Trophoblast cell (in vitro differentiated cells and primary cell): Measurements from ENCODE around the gene OR1A1. TPM values are rescaled to one million over a fixed set of nuclear protein-coding genes. Genes with fewer than 3 reads are reported as not detected.

Source experiments
- DNase-seq, 2 donors: peaks; one replicate each; pipeline ENCODE4 v3.0.0-alpha.2; 2016
- H2AFZ ChIP-seq: 2 replicates; pipeline ENCODE4 v1.6.1; 2013; ENCODE audit warnings: low read length, moderate library complexity, mild to moderate bottlenecking; ENCODE audit not compliant: insufficient read depth, poor library complexity
- H2AK5ac ChIP-seq: 2 replicates; pipeline ENCODE4 v1.6.1; 2013; ENCODE audit warnings: mild to moderate bottlenecking, low read length
- H2BK120ac ChIP-seq: 2 replicates; pipeline ENCODE4 v1.6.1; 2013; ENCODE audit warnings: low read length, mild to moderate bottlenecking, moderate library complexity; ENCODE audit not compliant: insufficient read depth, poor library complexity
- H2BK12ac ChIP-seq: 2 replicates; pipeline ENCODE4 v1.6.1; 2013; ENCODE audit warnings: mild to moderate bottlenecking, low read length, moderate library complexity
- H2BK5ac ChIP-seq: 2 replicates; pipeline ENCODE4 v1.6.1; 2013; ENCODE audit warnings: low read length, low read depth, moderate library complexity, mild to moderate bottlenecking; ENCODE audit not compliant: poor library complexity
- H3K14ac ChIP-seq: 2 replicates; pipeline ENCODE4 v1.6.1; 2013; ENCODE audit warnings: mild to moderate bottlenecking, low read length
- H3K18ac ChIP-seq: 2 replicates; pipeline ENCODE4 v1.6.1; 2013; ENCODE audit warnings: mild to moderate bottlenecking, low read length
- H3K23ac ChIP-seq: 2 replicates; pipeline ENCODE4 v1.6.1; 2013; ENCODE audit warnings: low read length
- H3K27ac ChIP-seq: 2 replicates; pipeline ENCODE4 v1.5.1; 2013; ENCODE audit warnings: low read depth, mild to moderate bottlenecking, inconsistent platforms, low read length, moderate library complexity
- H3K27me3 ChIP-seq: 2 replicates; pipeline ENCODE4 v1.6.1; 2013; ENCODE audit warnings: inconsistent platforms, mild to moderate bottlenecking, low read length, moderate library complexity; ENCODE audit not compliant: insufficient read depth
- H3K36me3 ChIP-seq, 2 experiments: 1 replicate in 1 of 2; 2 replicates in 1 of 2; pipeline ENCODE4 v1.6.1; 2013; ENCODE audit warnings: low read length in 2 of 2, mild to moderate bottlenecking in 2 of 2, moderate library complexity in 1 of 2; ENCODE audit not compliant: insufficient read depth in 2 of 2, control insufficient read depth in 1 of 2
- H3K4ac ChIP-seq: 2 replicates; pipeline ENCODE4 v1.6.1; 2013; ENCODE audit warnings: low read depth, mild to moderate bottlenecking, low read length, moderate library complexity
- H3K4me1 ChIP-seq, 2 experiments: 1 replicate in 1 of 2; 2 replicates in 1 of 2; pipeline ENCODE4 v1.6.1; 2013; ENCODE audit warnings: low read length in 2 of 2, mild to moderate bottlenecking in 2 of 2, moderate library complexity in 1 of 2; ENCODE audit not compliant: insufficient read depth in 2 of 2, control insufficient read depth in 1 of 2
- H3K4me2 ChIP-seq: 2 replicates; pipeline ENCODE4 v1.6.1; 2013; ENCODE audit warnings: inconsistent platforms, mild to moderate bottlenecking, low read length, moderate library complexity
- H3K4me3 ChIP-seq: 2 replicates; pipeline ENCODE4 v1.5.1; 2013; ENCODE audit warnings: mild to moderate bottlenecking, low read depth, low read length, inconsistent platforms
- H3K79me1 ChIP-seq: one replicate; pipeline ENCODE4 v1.6.1; 2013; ENCODE audit warnings: low read length
- H3K79me2 ChIP-seq: 2 replicates; pipeline ENCODE4 v1.6.1; 2013; ENCODE audit warnings: low read length, mild to moderate bottlenecking; ENCODE audit not compliant: control insufficient read depth, insufficient read depth, poor library complexity
- H3K9ac ChIP-seq: 2 replicates; pipeline ENCODE4 v1.6.1; 2013; ENCODE audit warnings: mild to moderate bottlenecking, low read length
- H3K9me3 ChIP-seq: 2 replicates; pipeline ENCODE4 v1.6.1; 2013; ENCODE audit warnings: low read depth, mild to moderate bottlenecking, control low read depth, inconsistent platforms, low read length; ENCODE audit not compliant: insufficient read depth
- H4K12ac ChIP-seq: 2 replicates; pipeline ENCODE4 v1.6.1; 2013; ENCODE audit warnings: low read depth, mild to moderate bottlenecking, low read length, moderate library complexity
- H4K8ac ChIP-seq: 2 replicates; pipeline ENCODE4 v1.6.1; 2013; ENCODE audit warnings: low read depth, mild to moderate bottlenecking, low read length, moderate library complexity
- H4K91ac ChIP-seq: one replicate; pipeline ENCODE4 v1.6.1; 2013; ENCODE audit warnings: low read depth, mild to moderate bottlenecking, low read length, moderate library complexity
- WGBS: extraction: QIAGEN DNeasy Blood & Tissue Kit; methylation state at CpG from one replicate; pipeline ENCODE4 v1.1.7; 2013; ENCODE audit warnings: missing lambda C conversion rate; ENCODE audit not compliant: insufficient read length, insufficient coverage; ENCODE audit errors: extremely low coverage; 5-methylcytosine and 5-hydroxymethylcytosine counted together
- polyA plus RNA-seq: library from polyadenylated mRNA; stranded (reverse); fragments of 200-250 nt; gene quantifications from 2 replicates; pipeline ENCODE4 v1.2.3, GENCODE V29; 2013

The OR1A1 gene, protein sequence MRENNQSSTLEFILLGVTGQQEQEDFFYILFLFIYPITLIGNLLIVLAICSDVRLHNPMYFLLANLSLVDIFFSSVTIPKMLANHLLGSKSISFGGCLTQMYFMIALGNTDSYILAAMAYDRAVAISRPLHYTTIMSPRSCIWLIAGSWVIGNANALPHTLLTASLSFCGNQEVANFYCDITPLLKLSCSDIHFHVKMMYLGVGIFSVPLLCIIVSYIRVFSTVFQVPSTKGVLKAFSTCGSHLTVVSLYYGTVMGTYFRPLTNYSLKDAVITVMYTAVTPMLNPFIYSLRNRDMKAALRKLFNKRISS
- polyA plus RNA-seq: not detected in 2 replicates

DNA sequence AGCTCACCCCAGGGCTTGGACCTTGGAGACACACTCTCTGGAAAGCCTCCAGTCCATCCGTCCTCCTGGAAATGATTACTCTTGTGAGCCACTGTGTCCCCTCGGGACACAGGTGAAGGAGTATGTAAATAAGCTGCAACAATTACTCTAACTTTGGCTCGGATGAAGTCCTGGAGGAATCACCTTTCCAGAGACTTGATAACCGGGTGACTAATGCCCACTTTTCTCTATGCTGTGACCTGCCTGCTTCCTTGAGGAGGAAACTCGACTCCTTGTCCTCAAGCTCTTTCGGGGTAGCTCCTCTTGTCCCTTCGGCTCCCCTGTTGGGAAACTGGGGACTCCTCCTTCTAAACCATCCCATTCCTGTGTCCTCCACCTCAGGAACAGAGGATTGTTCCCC is at the start of gene OR1A1:
TSS of gene OR1A1 (plus strand) at position 301 of the 400 bp plus-strand sequence. CDS start 7,954 bp downstream, outside the sequence.
- Histone ChIP-seq H3K4me1 (no peaks in the 10 kb centered on the region), H3K27ac (no peak within 1 kb of the TSS), H4K12ac (no peak within 1 kb of the TSS), H2BK120ac (no peak within 1 kb of the TSS), H3K4me3 (no peak within 1 kb of the TSS), H3K14ac (no peak within 1 kb of the TSS), H3K79me2 (no peaks in the 10 kb centered on the region), H2BK5ac (no peak within 1 kb of the TSS), H2AFZ (no peak within 1 kb of the TSS), H2AK5ac (no peak within 1 kb of the TSS), H3K4me2 (no peak within 1 kb of the TSS), H3K36me3 (no peaks in the 10 kb centered on the region), H4K91ac (no peak within 1 kb of the TSS), H3K9me3 (peaks cover 5% of the 10 kb centered on the region), H3K9ac (no peak within 1 kb of the TSS), H3K27me3 (no peaks in the 10 kb centered on the region), H3K79me1 (no peaks in the 10 kb centered on the region), H2BK12ac (no peak within 1 kb of the TSS), H3K4ac (no peak within 1 kb of the TSS), H4K8ac (no peak within 1 kb of the TSS), H3K23ac (no peak within 1 kb of the TSS), H3K18ac (no peak within 1 kb of the TSS)
- no peak for DNase-seq
- no CpG with 5 or more reads among the region's 7 CpGs for WGBS

DNA sequence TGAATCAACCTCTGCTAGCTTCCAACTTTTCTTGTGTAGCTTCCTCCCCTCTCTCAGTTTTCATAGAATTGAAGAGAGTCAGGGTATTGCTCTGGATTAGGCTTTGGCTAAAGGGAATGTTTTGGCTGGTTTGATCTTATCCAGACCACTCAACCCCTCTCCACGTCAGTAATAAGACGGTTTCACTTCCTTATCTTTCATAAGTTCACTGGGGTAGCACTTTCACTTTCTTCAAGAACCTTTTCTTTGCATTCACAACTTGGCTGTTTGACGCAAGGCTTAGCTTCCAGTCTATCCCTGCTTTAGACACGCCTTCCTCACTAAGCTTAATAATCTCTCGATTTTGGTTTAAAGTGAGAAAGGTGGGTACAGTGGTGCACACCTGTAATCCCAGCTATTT is 39.9 kb upstream of the OR1A1 start:
- peaks cover 6% of the 10 kb centered on the region for H3K9me3 ChIP-seq
- H2BK120ac ChIP-seq: no peak overlapping the region
- no peaks in the 10 kb centered on the region for H3K27me3 ChIP-seq
- H3K23ac ChIP-seq: no peak overlapping the region
- H2BK12ac ChIP-seq: no peak overlapping the region
- H3K79me1 ChIP-seq: no peaks in the 10 kb centered on the region
- H3K18ac ChIP-seq: no peak overlapping the region
- no peaks in the 10 kb centered on the region for H3K79me2 ChIP-seq
- H3K4ac ChIP-seq: no peak overlapping the region
- DNase-seq: peak in 1 of 2 donors; percentile 10
- H3K9ac ChIP-seq: no peak overlapping the region
- no peak overlapping the region for H4K91ac ChIP-seq
- no peak overlapping the region for H3K4me2 ChIP-seq
- no peak overlapping the region for H2AFZ ChIP-seq
- H4K12ac ChIP-seq: no peak overlapping the region
- H4K8ac ChIP-seq: no peak overlapping the region
- WGBS: no CpG with 5 or more reads among the region's 5 CpGs
- H3K36me3 ChIP-seq: no peaks in the 10 kb centered on the region
- H2AK5ac ChIP-seq: no peak overlapping the region
- H3K14ac ChIP-seq: no peak overlapping the region
- H3K4me3 ChIP-seq: no peak overlapping the region
- no peaks in the 10 kb centered on the region for H3K4me1 ChIP-seq
- H2BK5ac ChIP-seq: no peak overlapping the region
- H3K27ac ChIP-seq: no peak overlapping the region

DNA sequence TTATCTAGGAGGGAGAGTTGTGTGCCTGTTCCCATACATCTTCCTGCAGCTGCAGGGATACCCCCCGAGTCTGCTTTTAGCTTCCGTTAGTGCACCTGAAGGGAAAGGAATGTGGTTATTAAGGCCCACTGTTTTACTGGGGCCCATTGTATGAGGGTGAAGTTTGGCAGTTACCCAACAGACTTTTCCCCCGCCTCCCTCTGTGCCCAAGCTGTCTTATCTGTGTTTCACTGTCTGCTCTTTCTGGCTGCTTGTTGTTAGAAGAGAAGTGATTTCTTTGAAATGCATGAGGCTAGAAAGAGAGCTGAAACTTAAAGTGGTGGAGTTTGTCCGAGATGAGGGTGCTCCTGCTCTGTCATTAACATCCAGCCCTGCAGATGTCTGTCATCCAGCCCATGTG is 17.5 kb upstream of the OR1A1 start:
- Histone ChIP-seq H2AFZ (no peak overlapping the region), H3K9me3 (no peaks in the 10 kb centered on the region), H4K91ac (no peak overlapping the region), H3K79me1 (no peaks in the 10 kb centered on the region), H3K4ac (no peak overlapping the region), H3K27ac (no peak overlapping the region), H3K4me3 (no peak overlapping the region), H3K18ac (no peak overlapping the region), H2BK5ac (no peak overlapping the region), H3K9ac (no peak overlapping the region), H2AK5ac (no peak overlapping the region), H3K23ac (no peak overlapping the region), H3K27me3 (no peaks in the 10 kb centered on the region), H3K36me3 (no peaks in the 10 kb centered on the region), H2BK120ac (no peak overlapping the region), H3K79me2 (no peaks in the 10 kb centered on the region), H3K4me1 (no peaks in the 10 kb centered on the region), H4K8ac (no peak overlapping the region), H4K12ac (no peak overlapping the region), H2BK12ac (no peak overlapping the region), H3K14ac (no peak overlapping the region), H3K4me2 (no peak overlapping the region)
- DNase-seq: no peak
- no CpG with 5 or more reads among the region's 4 CpGs for WGBS

DNA sequence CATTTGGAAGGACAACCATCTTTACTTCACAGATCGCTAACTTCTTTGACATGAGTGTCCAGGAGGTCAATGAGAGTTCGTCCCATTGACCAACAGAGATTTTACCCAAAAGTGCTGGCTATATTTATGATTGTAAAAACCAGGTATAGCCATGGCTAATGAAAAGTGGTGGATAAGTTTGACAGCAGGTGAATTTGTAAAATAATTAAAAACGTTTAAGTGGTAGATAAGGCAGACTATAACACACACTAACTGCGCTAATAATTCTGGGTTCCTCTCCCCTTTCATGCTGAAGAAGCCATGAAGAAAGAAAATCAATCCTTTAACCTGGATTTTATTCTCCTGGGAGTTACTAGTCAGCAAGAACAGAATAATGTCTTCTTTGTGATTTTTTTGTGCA is 10.2 kb upstream of the OR1A1 start, which contains the start of gene OR1A2:
TSS of gene OR1A2 (plus strand) at position 301 of the 400 bp plus-strand sequence. CDS start at position 301, 0 bp downstream.
- Histone ChIP-seq H3K14ac (no peak within 1 kb of the TSS), H2AK5ac (no peak within 1 kb of the TSS), H4K91ac (no peak within 1 kb of the TSS), H4K12ac (no peak within 1 kb of the TSS), H3K9me3 (peaks cover 5% of the 10 kb centered on the region), H2BK5ac (no peak within 1 kb of the TSS), H3K79me2 (no peaks in the 10 kb centered on the region), H3K4me3 (no peak within 1 kb of the TSS), H4K8ac (no peak within 1 kb of the TSS), H3K36me3 (no peaks in the 10 kb centered on the region), H3K27me3 (no peaks in the 10 kb centered on the region), H2BK120ac (no peak within 1 kb of the TSS), H3K23ac (no peak within 1 kb of the TSS), H3K9ac (no peak within 1 kb of the TSS), H3K4ac (no peak within 1 kb of the TSS), H3K4me1 (no peaks in the 10 kb centered on the region), H3K4me2 (no peak within 1 kb of the TSS), H3K27ac (no peak within 1 kb of the TSS), H2BK12ac (no peak within 1 kb of the TSS), H3K79me1 (no peaks in the 10 kb centered on the region), H2AFZ (no peak within 1 kb of the TSS), H3K18ac (no peak within 1 kb of the TSS)
- no CpG with 5 or more reads among the region's 4 CpGs for WGBS
- DNase-seq: no peak
